Kidney tubule cell (primary cell): ENCODE measurements around the gene AFF1.
"Not testable (repeated sequence)": the region's sequence is repeated elsewhere in the genome, so short reads cannot be mapped to it uniquely, and the experiment has no call there.

Source experiments
- DNase-seq: peaks from one replicate; pipeline ENCODE4 v3.0.0-alpha.2; 2018; ENCODE audit warnings: low spot score

The AFF1 gene

DNA sequence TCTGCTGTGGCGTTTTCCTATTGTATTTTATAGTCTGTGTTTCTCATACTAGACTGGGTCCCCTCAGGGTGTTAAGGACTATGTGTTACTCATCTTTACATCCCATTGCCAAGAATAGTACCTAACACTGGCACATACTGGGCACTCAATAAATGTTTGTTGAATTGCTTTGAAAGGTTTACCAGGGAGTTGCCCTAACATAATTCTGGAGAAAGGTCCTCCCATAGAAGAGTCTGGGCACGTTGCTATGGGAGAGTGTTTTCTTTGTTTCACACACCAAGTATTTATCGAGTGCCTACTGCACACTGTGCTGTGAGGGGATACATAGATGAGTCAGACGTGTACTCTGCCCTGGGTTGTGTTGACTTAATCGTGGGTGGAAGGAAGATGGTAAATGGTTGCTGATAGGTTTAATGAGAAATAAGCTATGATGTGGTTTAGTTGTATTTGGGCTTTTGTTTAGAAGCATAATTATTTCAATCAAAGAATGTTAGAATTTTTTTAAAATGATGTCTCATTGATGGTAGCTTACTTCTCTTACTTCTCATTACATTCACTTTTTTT is 42.9 kb downstream of the AFF1 start:
- DNase-seq = peak; percentile 91

GRCh38 chr4:86978709-86979108 is 43.9 kb downstream of the AFF1 start:
- no peak for DNase-seq

DNA sequence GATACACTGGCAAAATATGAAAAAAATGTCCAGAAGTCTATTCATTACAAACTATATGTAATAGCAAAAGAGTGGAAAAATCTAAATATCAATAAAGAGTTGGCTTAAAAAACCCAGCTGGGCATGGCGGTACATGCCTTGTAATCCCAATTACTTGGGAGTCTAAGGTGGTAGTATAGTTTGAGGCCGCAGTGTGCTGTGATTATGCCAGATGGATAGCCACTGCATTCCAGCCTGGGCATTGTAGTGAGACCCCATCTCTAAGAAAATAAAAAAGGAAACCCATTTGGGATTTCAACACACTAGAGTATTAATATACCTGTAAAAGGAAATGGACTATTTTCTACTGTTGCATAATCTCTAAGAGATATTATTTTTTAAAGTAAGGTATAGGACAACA is 45.4 kb downstream of the AFF1 start:
- DNase-seq = no peak

DNA sequence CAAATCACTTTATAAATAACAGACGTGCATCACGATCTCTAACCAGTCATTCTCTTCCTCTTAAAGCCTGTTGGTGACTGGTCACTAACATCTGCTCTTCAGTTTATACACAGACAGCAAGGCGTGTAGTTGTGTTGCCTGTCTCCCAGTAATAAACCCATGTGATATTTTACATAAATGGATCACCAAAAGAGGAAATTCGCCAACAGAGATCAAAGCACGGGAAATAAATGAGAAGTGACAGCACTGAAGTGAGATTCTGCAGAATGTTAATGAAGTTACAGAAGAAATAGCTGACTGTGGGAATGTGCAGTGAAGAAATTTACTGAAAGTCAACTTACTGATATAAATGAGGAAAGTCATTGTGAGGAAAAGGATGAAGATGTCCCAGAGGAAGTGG is 47.0 kb downstream of the AFF1 start:
- no peak for DNase-seq

GRCh38 chr4:86985852-86986251 is 51.0 kb downstream of the AFF1 start:
- DNase-seq = not testable (repeated sequence)

GRCh38 chr4:86989658-86990057 is 54.8 kb downstream of the AFF1 start:
- not testable (repeated sequence) for DNase-seq

GRCh38 chr4:86990510-86990909 is 55.7 kb downstream of the AFF1 start:
- no peak for DNase-seq

GRCh38 chr4:86991994-86992393 is 57.2 kb downstream of the AFF1 start:
- no peak for DNase-seq

GRCh38 chr4:86993909-86994681 is 59.3 kb downstream of the AFF1 start:
- DNase-seq = no peak

DNA sequence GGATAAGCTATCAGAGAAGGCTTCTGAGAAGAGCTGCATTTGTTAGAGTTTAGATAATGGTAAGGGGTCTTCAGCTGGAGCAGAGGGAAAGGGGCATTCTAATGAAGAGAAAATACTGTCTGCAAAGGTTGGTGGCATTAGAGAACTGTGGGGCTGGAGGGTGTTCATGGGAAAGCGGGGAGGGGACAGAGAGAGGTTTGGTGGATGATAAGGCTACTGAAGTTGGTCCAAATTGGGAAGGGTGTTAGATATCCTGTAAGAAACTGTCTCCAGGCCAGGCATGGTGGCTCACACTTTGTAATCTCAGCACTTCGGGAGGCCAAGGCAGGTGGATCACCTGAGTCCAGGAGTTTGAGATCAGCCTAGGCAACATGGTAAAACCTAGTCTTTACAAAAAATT is 59.9 kb downstream of the AFF1 start:
- DNase-seq = no peak

DNA sequence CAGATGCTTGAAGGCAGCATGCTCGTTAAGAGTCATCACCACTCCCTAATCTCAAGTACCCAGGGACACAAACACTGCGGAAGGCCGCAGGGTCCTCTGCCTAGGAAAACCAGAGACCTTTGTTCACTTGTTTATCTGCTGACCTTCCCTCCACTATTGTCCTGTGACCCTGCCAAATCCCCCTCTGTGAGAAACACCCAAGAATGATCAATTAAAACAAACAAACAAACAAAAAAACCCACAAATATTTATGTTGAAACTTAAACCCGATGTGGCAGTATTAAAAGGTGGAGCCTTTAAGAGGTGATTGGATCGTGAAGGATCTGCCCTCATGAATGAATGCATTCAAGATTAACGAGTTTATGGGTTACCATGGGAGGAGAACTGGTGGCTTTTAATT is 61.7 kb downstream of the AFF1 start:
- DNase-seq = not testable (repeated sequence)

GRCh38 chr4:86999136-86999643 is 64.4 kb downstream of the AFF1 start:
- DNase-seq = no peak

DNA sequence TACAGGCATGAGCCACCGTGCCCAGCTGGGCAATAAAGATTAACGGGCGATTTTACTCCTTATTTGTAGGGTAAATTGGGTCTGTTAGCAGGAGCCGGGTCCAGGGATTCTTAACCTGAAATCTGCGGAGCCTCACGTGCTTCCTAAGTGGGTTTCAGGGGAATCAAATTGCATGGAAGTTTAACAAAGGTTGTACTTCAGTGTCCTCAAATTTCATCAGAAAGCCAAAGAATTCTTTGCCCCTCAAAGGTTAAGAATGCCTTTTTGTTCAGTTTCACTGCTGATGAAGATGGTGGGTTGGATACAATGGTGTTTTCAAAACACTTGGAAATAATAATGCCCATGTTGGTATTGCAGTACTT is 67.9 kb downstream of the AFF1 start:
- DNase-seq = no peak

DNA sequence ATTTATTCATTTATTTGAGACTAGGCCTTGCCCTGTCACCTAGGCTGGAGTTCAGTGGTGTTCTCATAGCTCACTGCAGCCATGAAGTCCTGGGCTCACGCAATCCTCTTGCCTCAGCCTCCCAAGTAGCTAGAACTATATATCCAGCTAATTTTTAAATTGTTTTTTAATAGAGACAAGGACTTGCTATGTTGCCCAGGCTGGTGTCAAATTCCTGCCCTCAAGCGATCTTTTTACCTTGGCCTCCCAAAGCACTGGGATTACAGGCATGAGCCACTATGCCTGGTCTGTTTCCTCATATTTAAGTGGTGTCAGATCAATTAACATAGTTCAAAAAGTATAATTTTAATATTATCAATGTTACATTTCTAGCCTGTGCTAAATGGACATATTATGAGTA is 68.5 kb downstream of the AFF1 start:
- no peak for DNase-seq

- no peak for DNase-seq
Measured at GRCh38 chr4:87005369-87005689, 70.5 kb downstream of the AFF1 start.

DNA sequence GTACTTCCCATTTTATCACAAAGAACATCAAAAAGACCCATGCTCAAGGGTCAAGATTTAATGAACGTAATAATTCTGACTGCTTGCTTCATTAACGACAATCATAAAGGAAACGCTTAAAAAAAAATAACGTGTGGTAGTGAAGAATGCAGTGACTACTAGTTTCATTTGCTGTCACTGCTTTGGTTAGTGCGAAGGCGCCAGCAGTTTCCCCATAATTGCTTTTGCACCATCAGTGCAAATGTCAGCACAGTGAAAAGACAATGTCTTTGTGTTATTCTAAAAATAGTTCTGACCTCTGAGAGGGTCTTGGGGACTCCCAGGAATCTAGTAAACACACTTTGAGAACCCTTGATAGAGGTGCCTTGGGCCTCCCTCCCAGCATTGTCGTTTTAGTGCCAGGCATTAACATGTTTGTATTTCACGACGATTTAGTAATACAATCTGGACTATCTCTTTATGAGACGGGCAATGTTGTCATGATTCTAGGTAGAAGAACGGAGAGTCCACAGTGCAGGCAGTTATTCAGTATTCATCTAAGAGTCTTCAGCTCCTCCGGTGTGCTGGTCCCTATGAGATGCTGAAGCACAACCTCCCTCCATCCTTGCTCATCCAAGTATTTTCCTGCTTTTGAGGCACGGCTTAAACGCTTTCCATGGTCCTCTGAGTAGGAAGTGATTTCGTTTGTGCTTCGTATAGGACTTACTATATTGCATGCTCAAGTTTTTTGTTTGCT is 71.0 kb downstream of the AFF1 start:
- DNase-seq = no peak

- DNase-seq = no peak
Measured at GRCh38 chr4:87006426-87006675, 71.5 kb downstream of the AFF1 start.

GRCh38 chr4:87006676-87007527 is 72.1 kb downstream of the AFF1 start:
- peak; percentile 95 for DNase-seq

- peak; percentile 61 for DNase-seq
Measured at GRCh38 chr4:87007528-87008446, 73.0 kb downstream of the AFF1 start.

DNA sequence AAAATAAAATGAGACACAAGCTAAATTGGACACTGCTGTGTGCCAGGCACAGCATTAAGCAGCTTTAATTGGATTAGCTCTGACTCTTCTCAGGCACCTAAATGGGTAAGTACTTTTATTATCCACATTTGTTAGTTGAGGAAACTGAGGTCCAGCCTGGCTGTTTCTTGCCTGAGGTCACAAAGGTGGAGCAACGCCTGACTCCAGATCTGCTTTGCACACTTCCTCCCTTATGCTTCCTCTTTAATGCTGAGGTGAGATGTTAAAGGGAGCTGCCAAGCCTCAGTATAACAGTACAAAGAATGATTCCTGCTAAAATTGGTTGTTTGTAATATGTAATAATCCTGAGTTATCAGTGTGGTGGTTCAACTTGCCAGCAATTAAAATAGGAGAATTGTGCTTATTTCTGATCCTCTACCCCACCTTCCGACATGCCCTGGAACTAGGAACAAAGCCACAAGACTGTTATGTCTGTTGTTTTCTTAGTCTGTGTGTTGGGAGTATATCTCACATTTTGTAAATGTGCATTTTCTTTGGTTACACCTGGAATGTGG is 74.4 kb downstream of the AFF1 start:
- peak; percentile 36 for DNase-seq

DNA sequence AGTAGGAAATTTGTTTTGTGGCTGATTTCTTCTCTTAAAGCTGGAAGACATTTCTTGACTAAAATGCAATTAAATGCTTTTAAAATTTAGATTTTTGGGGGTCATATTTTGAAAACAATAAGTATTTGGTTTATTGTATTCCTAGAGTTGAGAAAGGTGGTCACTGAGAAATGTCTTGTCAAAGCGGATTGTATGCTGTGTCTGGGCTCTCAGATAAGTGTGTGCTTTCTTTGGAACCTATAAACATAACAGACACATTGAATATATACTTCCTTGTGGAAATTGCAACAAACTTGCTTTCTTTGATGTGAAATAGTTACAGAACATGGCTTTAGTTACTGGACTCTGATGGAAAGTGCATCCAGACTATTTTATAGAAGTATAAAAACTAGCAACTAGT is 75.4 kb downstream of the AFF1 start:
- no peak for DNase-seq
